HepG2 (cell line): ENCODE results near the gene PGPEP1. TPM values are rescaled to one million over a fixed set of nuclear protein-coding genes. Genes with fewer than 3 reads are reported as not detected.

ENCODE experiments used
- DPF2 ChIP-seq: sonication (generic); formaldehyde crosslinking; IDR thresholded peaks from 2 replicates; pipeline ENCODE4 v1.4.0; 2020; ENCODE audit warnings: mild to moderate bottlenecking, low read depth, missing genetic modification reagents, borderline replicate concordance
- FOXP4 ChIP-seq: sonication (generic); formaldehyde crosslinking; IDR thresholded peaks from 2 replicates; pipeline ENCODE4 v1.4.0; 2020; ENCODE audit warnings: missing genetic modification reagents
- IRF9 ChIP-seq: sonication (generic); formaldehyde crosslinking; IDR thresholded peaks from 2 replicates; pipeline ENCODE4 v1.8.0; 2022; ENCODE audit warnings: missing genetic modification reagents, mild to moderate bottlenecking, borderline replicate concordance
- KMT2A ChIP-seq: sonication (generic); formaldehyde crosslinking; IDR thresholded peaks from 2 replicates; pipeline ENCODE4 v1.4.0; 2020; ENCODE audit warnings: missing genetic modification reagents
- PHF20 ChIP-seq: sonication (generic); formaldehyde crosslinking; IDR thresholded peaks from 2 replicates; pipeline ENCODE4 v1.5.0; 2020; ENCODE audit warnings: mild to moderate bottlenecking, missing genetic modification reagents
- PRMT3 ChIP-seq: sonication (generic); formaldehyde crosslinking; IDR thresholded peaks from 2 replicates; pipeline ENCODE4 v1.8.1; 2022; ENCODE audit warnings: low read depth, mild to moderate bottlenecking, moderate library complexity, missing genetic modification reagents, borderline replicate concordance
- SIN3A ChIP-seq: IDR thresholded peaks from 2 replicates; pipeline ENCODE4 v1.6.1; 2011; ENCODE audit warnings: low read depth, mild to moderate bottlenecking, control low read depth, low read length, borderline replicate concordance
- THAP9 ChIP-seq: sonication (generic); formaldehyde crosslinking; IDR thresholded peaks from 2 replicates; pipeline ENCODE4; 2020; ENCODE audit warnings: missing genetic modification reagents, mild to moderate bottlenecking, borderline replicate concordance
- TRAFD1 ChIP-seq: sonication (generic); formaldehyde crosslinking; IDR thresholded peaks from 2 replicates; pipeline ENCODE4 v1.5.1; 2020; ENCODE audit warnings: missing genetic modification reagents, mild to moderate bottlenecking, borderline replicate concordance
- ZHX2 ChIP-seq, 2 experiments: sonication (generic) in 1 of 2; formaldehyde crosslinking in 1 of 2; IDR thresholded peaks; 2 replicates each; pipeline versions ENCODE4 v1.6.1 to v1.9.0; 2014 to 2022; ENCODE audit warnings: antibody characterized with exemption in 1 of 2, borderline replicate concordance in 1 of 2, inconsistent platforms in 1 of 2, low read depth in 1 of 2, missing genetic modification reagents in 1 of 2
- ZNF282 ChIP-seq: fragments of 450-650 bp; IDR thresholded peaks from 2 replicates; pipeline ENCODE4 v1.6.1; 2018; ENCODE audit not compliant: partially characterized antibody
- ZNF354B ChIP-seq: sonication (generic); formaldehyde crosslinking; IDR thresholded peaks from 2 replicates; pipeline ENCODE4 v1.8.0; 2022; ENCODE audit warnings: mild to moderate bottlenecking, missing genetic modification reagents
- polyA plus RNA-seq, 8 experiments: library from polyadenylated mRNA; depleted of rRNA in 3 of 8; stranded (reverse) in 7 of 8; unstranded in 1 of 8; fragments of >200 nt; fragmentation: Illumina TruSeq in 4 of 8; extraction: Trizol in 4 of 8; gene quantifications; 2 replicates each; pipeline versions ENCODE4 v1.2.1 to v1.2.3, GENCODE V29; 2011 to 2016; ENCODE audit warnings: low read depth in 4 of 8, missing spikeins in 1 of 8, mixed read lengths in 1 of 8; ENCODE audit not compliant: insufficient read depth in 1 of 8
- total RNA-seq, 5 experiments: library from RNA; depleted of rRNA; stranded (reverse); fragments of >200 nt; fragmentation: Illumina TruSeq; extraction: Trizol; gene quantifications; 2 replicates each; pipeline ENCODE4 v1.2.3, GENCODE V29; 2016; ENCODE audit warnings: low read depth in 1 of 5

Gene PGPEP1
- total and polyA plus RNA-seq, 2 of the 13 experiments (the other 11 are each of a cell fraction or from before 2014, with no cell fraction given): 53.1 to 56.6 TPM

- TF ChIP-seq IRF9 (CRISPR knock-in tag): no peak
- peak; percentile 69 for TF ChIP-seq FOXP4 (CRISPR knock-in tag)
- 0 out of 2 replicates have a peak, but pooled peaks have one; percentile 36 for TF ChIP-seq TRAFD1 (CRISPR knock-in tag)
- no peak for TF ChIP-seq PRMT3 (CRISPR knock-in tag)
- no peak for TF ChIP-seq ZHX2 (IDR thresholded peaks at IDR 0.05; ENCODE audit: low read depth)
- no peak for TF ChIP-seq ZHX2 (CRISPR knock-in tag; IDR thresholded peaks at IDR 0.05; ENCODE audit: borderline replicate concordance)
- peak; percentile 61; the same call in 1 of the 2 replicates for TF ChIP-seq SIN3A
- TF ChIP-seq ZNF354B (CRISPR knock-in tag): 0 out of 2 replicates have a peak, but pooled peaks have one; percentile 79
- TF ChIP-seq PHF20 (CRISPR knock-in tag): peak; percentile 54; the same call in 1 of the 2 replicates
- TF ChIP-seq ZNF282: no peak
- peak; percentile 14; the same call in 1 of the 2 replicates for TF ChIP-seq DPF2
- TF ChIP-seq THAP9: peak; percentile 57; the same call in 1 of the 2 replicates
- no peak; the same call in none of the 2 replicates for TF ChIP-seq KMT2A (CRISPR knock-in tag)
Observed at GRCh38 chr19:18340990-18341868, 831 bp downstream of the PGPEP1 start (continued).
